Hepatocyte (in vitro differentiated cells): ENCODE measurements around the gene OR2V2. TPM values are rescaled to one million over a fixed set of nuclear protein-coding genes. Genes with fewer than 3 reads are reported as not detected.
A peak's percentile ranks its signal among the peaks of the same experiment; 100 is the strongest.

ENCODE experiments used
- DNase-seq: peaks from one replicate; pipeline ENCODE4 v3.0.0-alpha.2; 2016; ENCODE audit warnings: low spot score
- H2AFZ ChIP-seq: fragments of 200-600 bp; sonication (generic); 2 replicates; pipeline ENCODE4 v1.6.0; 2016; ENCODE audit warnings: antibody characterized with exemption, mild to moderate bottlenecking
- H3K27ac ChIP-seq: fragments of 200-600 bp; sonication (generic); 2 replicates; pipeline ENCODE4 v1.5.1; 2016; ENCODE audit warnings: mild to moderate bottlenecking
- H3K27me3 ChIP-seq: fragments of 200-600 bp; sonication (generic); 2 replicates; pipeline ENCODE4 v1.6.1; 2016
- H3K36me3 ChIP-seq: fragments of 200-600 bp; sonication (generic); replicated peaks from 2 replicates; pipeline ENCODE4 v1.5.1; 2016; ENCODE audit warnings: low read depth; ENCODE audit not compliant: insufficient read depth
- H3K4me1 ChIP-seq: fragments of 200-600 bp; sonication (generic); 2 replicates; pipeline ENCODE4 v1.5.1; 2016; ENCODE audit warnings: mild to moderate bottlenecking, moderate library complexity; ENCODE audit not compliant: insufficient read depth
- H3K4me2 ChIP-seq: fragments of 200-600 bp; sonication (generic); 2 replicates; pipeline ENCODE4 v1.6.0; 2016
- H3K4me3 ChIP-seq: fragments of 200-600 bp; sonication (generic); 2 replicates; pipeline ENCODE4 v1.5.1; 2016; ENCODE audit warnings: mild to moderate bottlenecking
- H3K79me2 ChIP-seq: fragments of 200-600 bp; sonication (generic); 2 replicates; pipeline ENCODE4 v1.6.0; 2017; ENCODE audit warnings: mild to moderate bottlenecking
- H3K9me2 ChIP-seq: fragments of 200-600 bp; sonication (generic); replicated peaks from 2 replicates; pipeline ENCODE4 v1.6.0; 2017; ENCODE audit warnings: mild to moderate bottlenecking; ENCODE audit not compliant: insufficient read depth
- H3K9me3 ChIP-seq: fragments of 200-600 bp; sonication (generic); 2 replicates; pipeline ENCODE4 v1.5.1; 2016; ENCODE audit warnings: low read depth, mild to moderate bottlenecking
- H4K20me1 ChIP-seq: fragments of 200-600 bp; sonication (generic); 2 replicates; pipeline ENCODE4 v1.6.0; 2016; ENCODE audit warnings: mild to moderate bottlenecking; ENCODE audit not compliant: insufficient read depth, poor library complexity, severe bottlenecking
- CTCF ChIP-seq: fragments of 200-600 bp; sonication (generic); IDR thresholded peaks from 2 replicates; pipeline ENCODE4 v1.5.1; 2016; ENCODE audit warnings: antibody characterized with exemption, mild to moderate bottlenecking; ENCODE audit not compliant: poor library complexity
- EZH2 ChIP-seq: fragments of 200-600 bp; sonication (generic); IDR thresholded peaks from 2 replicates; pipeline ENCODE4 v1.6.1; 2016; ENCODE audit warnings: antibody characterized with exemption, mild to moderate bottlenecking, borderline replicate concordance
- EZH2phosphoT487 ChIP-seq: fragments of 200-600 bp; sonication (generic); IDR thresholded peaks from one replicate; pipeline ENCODE4 v1.6.1; 2018; ENCODE audit warnings: antibody characterized with exemption, mild to moderate bottlenecking, low read depth, moderate library complexity; ENCODE audit not compliant: unreplicated experiment, severe bottlenecking
- WGBS: methylation state at CpG from one replicate; pipeline ENCODE4 v1.1.6; 2016; ENCODE audit warnings: low lambda C conversion rate; ENCODE audit errors: missing lambda C conversion rate; 5-methylcytosine and 5-hydroxymethylcytosine counted together
- polyA plus RNA-seq: library from polyadenylated mRNA; unstranded; fragments of >200 nt; fragmentation: Nextera tagmentation; extraction: Ambion mirVana; gene quantifications from 2 replicates; pipeline ENCODE4 v1.2.1, GENCODE V29; 2016
- total RNA-seq: library from RNA; depleted of rRNA; stranded (reverse); fragments of >200 nt; gene quantifications from 2 replicates; pipeline ENCODE4 v1.2.3, GENCODE V29; 2014

The OR2V2 gene
- total and polyA plus RNA-seq, 2 experiments from 2014 or later: not detected

- Histone ChIP-seq H3K4me2 (no peak overlapping the region), H3K4me1 (no peaks in the 10 kb centered on the region), H3K9me2 (no peaks in the 10 kb centered on the region), H3K27ac (no peak overlapping the region), H3K4me3 (no peak overlapping the region), H4K20me1 (no peaks in the 10 kb centered on the region), H2AFZ (no peak overlapping the region), H3K27me3 (no peaks in the 10 kb centered on the region), H3K79me2 (no peaks in the 10 kb centered on the region), H3K36me3 (no peaks in the 10 kb centered on the region), H3K9me3 (no peaks in the 10 kb centered on the region)
- DNase-seq: no peak
- WGBS: 98% methylated on average over 13 of the region's 13 CpGs
- no peak for TF ChIP-seq CTCF
- TF ChIP-seq EZH2: no peak
- no peak for TF ChIP-seq EZH2phosphoT487
These were observed 38.2 kb downstream of the OR2V2 start for GRCh38 chr5:181185560-181185959.

GRCh38 chr5:181186022-181186421, 38.6 kb downstream of the OR2V2 start:
- 96% methylated on average over 6 of the region's 6 CpGs for WGBS
- Histone ChIP-seq H3K36me3 (no peaks in the 10 kb centered on the region), H3K4me2 (no peak overlapping the region), H4K20me1 (no peaks in the 10 kb centered on the region), H3K9me2 (no peaks in the 10 kb centered on the region), H3K27me3 (no peaks in the 10 kb centered on the region), H3K27ac (no peak overlapping the region), H3K4me3 (no peak overlapping the region), H3K4me1 (no peaks in the 10 kb centered on the region), H3K9me3 (no peaks in the 10 kb centered on the region), H3K79me2 (no peaks in the 10 kb centered on the region), H2AFZ (no peak overlapping the region)
- DNase-seq: no peak
- TF ChIP-seq EZH2phosphoT487 (no peak), CTCF (no peak), EZH2 (no peak)

GRCh38 chr5:181186986-181187499, 39.7 kb downstream of the OR2V2 start:
- peak overlapping the region; percentile 7 for H3K4me3 ChIP-seq
- H3K4me1 ChIP-seq: no peaks in the 10 kb centered on the region
- H3K4me2 ChIP-seq: peak overlapping the region; percentile 99
- no peaks in the 10 kb centered on the region for H4K20me1 ChIP-seq
- 35% methylated on average over 8 of the region's 8 CpGs for WGBS
- H3K79me2 ChIP-seq: no peaks in the 10 kb centered on the region
- no peaks in the 10 kb centered on the region for H3K9me2 ChIP-seq
- H3K9me3 ChIP-seq: no peaks in the 10 kb centered on the region
- H3K27me3 ChIP-seq: no peaks in the 10 kb centered on the region
- H3K36me3 ChIP-seq: no peaks in the 10 kb centered on the region
- H3K27ac ChIP-seq: peak overlapping the region; percentile 48
- no peak overlapping the region for H2AFZ ChIP-seq
- TF ChIP-seq EZH2: no peak
- TF ChIP-seq EZH2phosphoT487: no peak
- TF ChIP-seq CTCF: no peak
- no peak for DNase-seq
